Stimulated activated naive CD8-positive, alpha-beta T cell treated with anti-CD3 and anti-CD28 coated beads, Interleukin-15, amount 100 ng/mL, for 72 hours (primary cell): Measurements from ENCODE around the gene ARHGAP15.
A peak's percentile ranks its signal among the peaks of the same experiment; 100 is the strongest.

Source experiments
- ATAC-seq: fragments of 150-1000 bp; cut with Tn5 transposase; 2 replicates; pipeline ENCODE4 v1.10.0; 2021; ENCODE audit warnings: mild to moderate bottlenecking, moderate library complexity
- DNase-seq, 2 donors: peaks; one replicate each; pipeline ENCODE4 v3.0.0; 2021 to 2022
- H3K27ac Mint-ChIP-seq, 2 donors: one replicate each; pipeline ENCODE4 v1.8.0; 2022; ENCODE audit warnings: mild to moderate bottlenecking in 2 of 2, mixed read lengths in 2 of 2, moderate library complexity in 2 of 2
- H3K27me3 Mint-ChIP-seq: one replicate; pipeline ENCODE4 v1.8.0; 2022; ENCODE audit warnings: mixed read lengths
- H3K4me1 Mint-ChIP-seq: one replicate; pipeline ENCODE4 v1.8.0; 2022; ENCODE audit warnings: mild to moderate bottlenecking, mixed read lengths
- H3K4me3 Mint-ChIP-seq, 2 donors: one replicate each; pipeline ENCODE4 v1.8.0; 2022; ENCODE audit warnings: mild to moderate bottlenecking in 2 of 2, mixed read lengths in 2 of 2, moderate library complexity in 1 of 2
- H3K9me3 Mint-ChIP-seq, 2 donors: one replicate each; pipeline ENCODE4 v1.8.0; 2022; ENCODE audit warnings: mixed read lengths in 2 of 2

Gene ARHGAP15

DNA sequence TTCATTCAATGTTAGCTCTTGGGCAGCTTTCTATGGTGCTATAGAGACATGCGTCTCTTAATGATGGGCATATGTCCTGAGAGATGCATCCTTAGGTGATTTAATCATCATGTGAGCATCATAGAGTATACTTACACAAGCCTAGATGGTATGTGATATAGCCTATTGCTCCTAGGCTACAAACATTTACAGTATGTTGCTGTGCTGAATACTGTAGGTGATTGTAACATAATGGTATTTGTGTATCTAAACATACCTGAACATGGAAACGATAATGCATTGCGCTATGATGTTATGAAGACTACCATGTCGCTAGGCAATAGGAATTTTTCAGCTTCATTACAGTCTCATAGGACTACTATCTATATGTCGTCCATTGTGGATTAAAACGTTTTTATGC lies 89.4 kb downstream of the ARHGAP15 start:
- H3K4me3 Mint-ChIP-seq = no peak overlapping the region
- no peaks in the 10 kb centered on the region for H3K9me3 Mint-ChIP-seq
- no peak for DNase-seq
- no peak overlapping the region for H3K27ac Mint-ChIP-seq
- H3K27me3 Mint-ChIP-seq = no peaks in the 10 kb centered on the region
- peaks cover 47% of the 10 kb centered on the region for H3K4me1 Mint-ChIP-seq
- no peak for ATAC-seq

DNA sequence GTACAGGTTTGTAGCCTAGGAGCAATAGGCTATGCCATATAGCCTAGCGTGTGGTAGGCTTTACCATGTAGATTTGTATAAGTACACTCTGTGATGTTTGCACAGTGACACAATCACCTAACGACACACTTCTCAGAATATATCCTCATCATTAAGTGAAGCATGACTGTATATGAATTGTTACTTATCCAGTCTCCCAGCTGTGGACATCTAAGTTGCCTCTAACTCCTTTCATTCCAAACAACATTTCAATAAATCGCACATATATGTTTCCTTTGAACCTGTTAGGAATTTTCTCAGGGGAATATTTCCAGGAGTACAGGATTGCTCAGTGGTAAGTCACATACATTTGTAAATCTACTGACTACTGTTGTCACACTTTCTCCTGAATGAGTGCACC lies 90.0 kb downstream of the ARHGAP15 start:
- Mint-ChIP-seq H3K27me3 (no peaks in the 10 kb centered on the region), H3K27ac (no peak overlapping the region), H3K9me3 (no peaks in the 10 kb centered on the region), H3K4me1 (peaks cover 49% of the 10 kb centered on the region), H3K4me3 (no peak overlapping the region)
- ATAC-seq (no peak), DNase-seq (no peak)

DNA sequence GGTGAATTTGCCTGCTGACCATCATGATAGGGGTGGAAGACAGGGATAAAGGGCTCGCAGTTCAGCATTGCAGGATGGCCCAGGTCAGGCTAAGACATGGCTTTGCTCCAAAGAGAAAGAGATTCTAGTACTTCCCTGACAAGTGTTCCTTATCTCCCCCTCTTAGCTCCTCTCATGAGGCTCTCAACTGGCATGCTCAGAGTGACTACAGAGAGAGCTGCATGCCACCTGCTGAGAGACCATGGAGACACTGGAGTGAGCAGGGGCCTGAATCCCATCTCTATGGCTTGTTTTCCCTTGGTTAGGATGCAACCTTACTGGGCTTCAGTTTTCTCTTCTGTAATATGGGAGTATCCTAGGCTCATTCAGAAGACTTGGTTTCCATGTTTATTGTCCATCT lies 94.3 kb downstream of the ARHGAP15 start:
- Mint-ChIP-seq H3K4me3 (no peak overlapping the region), H3K4me1 (peaks cover 38% of the 10 kb centered on the region), H3K27ac (peak overlapping the region in 1 of 2 donors; percentile 33), H3K27me3 (no peaks in the 10 kb centered on the region), H3K9me3 (no peaks in the 10 kb centered on the region)
- DNase-seq (no peak), ATAC-seq (no peak)

GRCh38 chr2:143225931-143226330 lies 96.7 kb downstream of the ARHGAP15 start:
- peak overlapping the region in 1 of 2 donors; percentile 2 for H3K27ac Mint-ChIP-seq
- H3K27me3 Mint-ChIP-seq = no peaks in the 10 kb centered on the region
- peaks cover 38% of the 10 kb centered on the region for H3K4me1 Mint-ChIP-seq
- peak overlapping the region in 1 of 2 donors; percentile 40 for H3K4me3 Mint-ChIP-seq
- no peak for DNase-seq
- ATAC-seq = no peak
- H3K9me3 Mint-ChIP-seq = no peaks in the 10 kb centered on the region

GRCh38 chr2:143226714-143227541 lies 97.7 kb downstream of the ARHGAP15 start:
- Mint-ChIP-seq H3K4me3 (peak overlapping the region in 1 of 2 donors; percentile 40), H3K27ac (peak overlapping the region in 1 of 2 donors; percentile 30), H3K9me3 (no peaks in the 10 kb centered on the region), H3K27me3 (no peaks in the 10 kb centered on the region), H3K4me1 (peaks cover 29% of the 10 kb centered on the region)
- DNase-seq = no peak
- ATAC-seq = no peak

GRCh38 chr2:143229411-143229810 lies 100.2 kb downstream of the ARHGAP15 start:
- H3K27ac Mint-ChIP-seq = peak overlapping the region in 1 of 2 donors; percentile 34
- H3K4me1 Mint-ChIP-seq = peaks cover 10% of the 10 kb centered on the region
- peaks cover 15 to 17% of the 10 kb centered on the region in 2 donors for H3K9me3 Mint-ChIP-seq
- H3K4me3 Mint-ChIP-seq = no peak overlapping the region
- ATAC-seq (no peak), DNase-seq (no peak)
- H3K27me3 Mint-ChIP-seq = no peaks in the 10 kb centered on the region

GRCh38 chr2:143229952-143230351 lies 100.7 kb downstream of the ARHGAP15 start:
- Mint-ChIP-seq H3K9me3 (peaks cover 15 to 17% of the 10 kb centered on the region in 2 donors), H3K27me3 (no peaks in the 10 kb centered on the region), H3K27ac (no peak overlapping the region), H3K4me3 (no peak overlapping the region), H3K4me1 (peaks cover 10% of the 10 kb centered on the region)
- ATAC-seq = no peak
- no peak for DNase-seq

- Mint-ChIP-seq H3K4me1 (peaks cover 10% of the 10 kb centered on the region), H3K9me3 (peaks cover 15 to 17% of the 10 kb centered on the region in 2 donors), H3K27ac (no peak overlapping the region), H3K27me3 (no peaks in the 10 kb centered on the region), H3K4me3 (no peak overlapping the region)
- DNase-seq (no peak), ATAC-seq (no peak)
Observed at GRCh38 chr2:143230506-143231253, 101.5 kb downstream of the ARHGAP15 start.

GRCh38 chr2:143231254-143231645 lies 102.0 kb downstream of the ARHGAP15 start:
- H3K9me3 Mint-ChIP-seq = peaks cover 15 to 17% of the 10 kb centered on the region in 2 donors
- ATAC-seq = no peak
- no peak overlapping the region for H3K4me3 Mint-ChIP-seq
- H3K27me3 Mint-ChIP-seq = no peaks in the 10 kb centered on the region
- H3K27ac Mint-ChIP-seq = no peak overlapping the region
- H3K4me1 Mint-ChIP-seq = peaks cover 5% of the 10 kb centered on the region
- DNase-seq = no peak

- peaks cover 15 to 17% of the 10 kb centered on the region in 2 donors for H3K9me3 Mint-ChIP-seq
Observed at GRCh38 chr2:143237146-143237777, 108.0 kb downstream of the ARHGAP15 start.

DNA sequence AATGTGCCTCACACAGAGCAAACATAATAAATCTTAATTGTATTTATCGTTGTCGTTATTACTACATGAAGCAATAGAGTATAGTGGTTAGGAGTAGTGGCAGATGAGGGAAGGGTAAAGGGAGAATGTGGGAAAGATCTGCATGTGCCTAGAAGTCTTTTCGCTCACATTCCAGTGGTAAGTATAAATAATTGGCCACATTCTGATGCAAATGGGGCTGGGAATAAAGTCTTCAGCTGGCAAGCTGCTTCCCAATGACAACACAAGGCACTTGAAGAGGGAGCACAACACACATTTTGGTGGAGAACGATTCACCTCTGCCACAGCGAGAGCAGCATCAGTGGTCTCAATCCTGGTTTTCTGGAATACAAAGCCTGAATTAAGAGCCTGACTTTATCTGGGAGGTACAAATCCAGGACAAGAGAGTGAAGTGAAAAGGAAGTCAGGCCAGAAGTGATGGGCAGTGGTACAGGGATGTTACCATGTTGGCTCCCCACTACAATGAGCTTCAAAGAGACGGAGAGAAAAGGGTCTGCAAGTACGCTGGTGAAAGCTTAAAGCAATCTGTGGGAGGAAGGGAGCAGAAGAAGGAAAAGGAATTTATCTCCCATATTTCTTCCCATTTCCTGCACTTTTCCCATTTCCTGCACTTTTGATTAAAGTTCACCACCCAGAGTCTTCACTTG lies 112.3 kb downstream of the ARHGAP15 start:
- DNase-seq = no peak
- Mint-ChIP-seq H3K27ac (peak overlapping the region in 1 of 2 donors; percentile 78), H3K4me1 (peaks cover 7% of the 10 kb centered on the region), H3K9me3 (no peaks in the 10 kb centered on the region), H3K4me3 (no peak overlapping the region), H3K27me3 (no peaks in the 10 kb centered on the region)
- no peak for ATAC-seq

More at GRCh38 chr2:143237146-143237777, 108.0 kb downstream of the ARHGAP15 start:
- no peak for DNase-seq
- no peak overlapping the region for H3K27ac Mint-ChIP-seq
- H3K4me1 Mint-ChIP-seq = peaks cover 7% of the 10 kb centered on the region
- H3K27me3 Mint-ChIP-seq = no peaks in the 10 kb centered on the region
- no peak for ATAC-seq
- H3K4me3 Mint-ChIP-seq = no peak overlapping the region

- no peak overlapping the region for H3K4me3 Mint-ChIP-seq
- ATAC-seq = peak; percentile 68
- no peaks in the 10 kb centered on the region for H3K27me3 Mint-ChIP-seq
- peaks cover 13% of the 10 kb centered on the region for H3K4me1 Mint-ChIP-seq
- DNase-seq = no peak
- no peaks in the 10 kb centered on the region for H3K9me3 Mint-ChIP-seq
- H3K27ac Mint-ChIP-seq = no peak overlapping the region
Observed at GRCh38 chr2:143246246-143246645, 117.0 kb downstream of the ARHGAP15 start.

DNA sequence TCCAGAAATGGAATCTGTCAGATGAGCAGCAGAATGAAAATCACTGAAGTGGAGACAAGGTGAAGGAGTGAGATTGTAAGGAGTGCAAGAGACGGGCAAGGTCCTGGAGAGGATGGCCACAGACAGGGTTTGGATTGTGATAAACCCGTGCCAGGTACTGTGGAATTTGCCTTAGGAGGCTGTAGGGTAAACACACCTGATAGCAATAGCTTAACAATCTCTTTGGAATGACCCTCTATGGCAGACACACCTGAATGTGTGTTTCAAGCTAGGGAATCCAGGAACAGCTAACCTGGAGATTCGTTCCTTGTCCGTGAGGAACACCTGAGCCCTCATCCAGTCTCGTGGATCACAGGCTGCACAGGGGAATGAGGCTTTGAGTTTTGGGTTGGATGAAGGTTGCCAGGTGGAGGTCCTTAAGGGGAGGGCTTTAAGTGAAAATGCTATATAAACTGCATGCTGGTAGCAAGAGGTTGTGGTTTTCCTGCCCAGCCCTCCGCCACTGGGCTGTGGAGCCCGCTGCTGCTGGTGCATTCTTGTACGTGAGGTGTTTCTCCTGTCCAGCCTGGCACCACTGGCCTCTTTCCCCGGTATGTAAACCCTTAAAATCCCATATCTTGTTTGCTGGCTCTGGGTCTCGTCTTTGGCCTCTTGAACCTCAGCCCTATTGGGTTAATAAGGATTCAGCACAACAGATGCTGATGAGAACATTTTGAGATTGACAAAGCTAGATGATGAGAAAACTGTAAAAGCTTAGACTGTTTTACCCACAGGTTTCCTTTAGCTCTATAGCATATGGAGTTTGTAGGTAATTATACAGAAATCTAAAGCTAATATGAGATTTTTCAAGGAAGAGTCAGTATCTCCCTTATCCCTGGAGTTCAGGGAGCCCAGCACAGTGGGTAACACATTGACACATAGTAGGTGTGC lies 117.9 kb downstream of the ARHGAP15 start:
- Mint-ChIP-seq H3K4me3 (peak overlapping the region in 1 of 2 donors; percentile 14), H3K27me3 (no peaks in the 10 kb centered on the region), H3K9me3 (no peaks in the 10 kb centered on the region), H3K4me1 (peaks cover 12% of the 10 kb centered on the region), H3K27ac (no peak overlapping the region)
- peak in 1 of 2 donors; percentile 20 for DNase-seq
- peak; percentile 77 for ATAC-seq

DNA sequence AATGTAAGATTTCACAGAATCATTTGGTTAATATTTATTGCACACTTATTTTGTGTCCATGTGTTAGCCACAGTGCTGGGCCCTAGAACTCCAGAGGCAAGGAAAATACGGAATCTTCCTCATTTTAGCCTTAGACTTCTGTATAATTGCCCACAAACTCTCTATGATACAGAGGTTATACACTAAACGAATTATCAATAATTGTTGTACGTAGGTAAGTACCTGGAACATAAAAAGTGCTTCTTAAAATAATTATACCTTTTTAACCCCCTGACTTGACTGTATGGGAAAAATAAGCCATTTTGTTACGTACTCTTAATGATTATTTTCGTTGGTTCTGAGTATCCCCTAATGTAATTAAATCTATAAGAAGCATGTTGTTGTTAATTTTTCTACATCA lies 119.4 kb downstream of the ARHGAP15 start:
- H3K27me3 Mint-ChIP-seq = no peaks in the 10 kb centered on the region
- H3K4me3 Mint-ChIP-seq = no peak overlapping the region
- H3K4me1 Mint-ChIP-seq = peaks cover 24% of the 10 kb centered on the region
- no peaks in the 10 kb centered on the region for H3K9me3 Mint-ChIP-seq
- DNase-seq = no peak
- ATAC-seq = no peak
- no peak overlapping the region for H3K27ac Mint-ChIP-seq
